Smooth muscle cell (in vitro differentiated cells): ENCODE measurements around the gene KRTAP13-3. TPM values are rescaled to one million over a fixed set of nuclear protein-coding genes. Genes with fewer than 3 reads are reported as not detected.

Experiments used
- DNase-seq: peaks from one replicate; lab custom pipeline; 2025; ENCODE audit not compliant: unreplicated experiment; lab: John Stamatoyannopoulos, UW
- H2AFZ ChIP-seq: fragments of 200-600 bp; sonication (generic); 2 replicates; pipeline ENCODE4 v1.6.0; 2016; ENCODE audit warnings: antibody characterized with exemption, low read depth, mild to moderate bottlenecking
- H3F3A ChIP-seq: fragments of 200-600 bp; sonication (generic); 2 replicates; pipeline ENCODE4 v1.6.0; 2017; ENCODE audit warnings: antibody characterized with exemption, low read depth
- H3K27ac ChIP-seq: fragments of 200-600 bp; sonication (generic); 2 replicates; pipeline ENCODE4 v1.5.1; 2016; ENCODE audit warnings: low read depth, mild to moderate bottlenecking
- H3K27me3 ChIP-seq: fragments of 200-600 bp; sonication (generic); 2 replicates; pipeline ENCODE4 v1.6.1; 2016; ENCODE audit warnings: low read depth, mild to moderate bottlenecking
- H3K36me3 ChIP-seq: fragments of 200-600 bp; sonication (generic); 2 replicates; pipeline ENCODE4 v1.5.1; 2016; ENCODE audit warnings: low read depth
- H3K4me1 ChIP-seq: fragments of 200-600 bp; sonication (generic); 2 replicates; pipeline ENCODE4 v1.5.1; 2016; ENCODE audit warnings: low read depth
- H3K4me2 ChIP-seq: fragments of 200-600 bp; sonication (generic); 2 replicates; pipeline ENCODE4 v1.6.0; 2016; ENCODE audit warnings: mild to moderate bottlenecking
- H3K4me3 ChIP-seq: fragments of 200-600 bp; sonication (generic); 2 replicates; pipeline ENCODE4 v1.5.1; 2016; ENCODE audit warnings: mild to moderate bottlenecking
- H3K79me2 ChIP-seq: fragments of 200-600 bp; sonication (generic); 2 replicates; pipeline ENCODE4 v1.6.0; 2016; ENCODE audit warnings: low read depth, mild to moderate bottlenecking
- H3K9ac ChIP-seq: fragments of 200-600 bp; sonication (generic); 2 replicates; pipeline ENCODE4 v1.6.0; 2016; ENCODE audit warnings: low read depth
- H3K9me3 ChIP-seq: fragments of 200-600 bp; sonication (generic); replicated peaks from 2 replicates; pipeline ENCODE4 v1.5.1; 2016; ENCODE audit warnings: low read depth
- H4K20me1 ChIP-seq: fragments of 200-600 bp; sonication (generic); 2 replicates; pipeline ENCODE4 v1.6.0; 2016; ENCODE audit warnings: low read depth
- CTCF ChIP-seq: fragments of 200-600 bp; sonication (generic); IDR thresholded peaks from 2 replicates; pipeline ENCODE4 v1.5.1; 2017; ENCODE audit warnings: borderline replicate concordance, mild to moderate bottlenecking, antibody characterized with exemption; ENCODE audit not compliant: insufficient read depth, poor library complexity, severe bottlenecking
- WGBS: methylation state at CpG from one replicate; pipeline ENCODE4 v1.1.7; 2016; ENCODE audit warnings: low lambda C conversion rate; 5-methylcytosine and 5-hydroxymethylcytosine counted together
- polyA plus RNA-seq: library from polyadenylated mRNA; unstranded; fragments of >200 nt; fragmentation: Nextera tagmentation; extraction: Ambion mirVana; gene quantifications from 2 replicates; pipeline ENCODE4 v1.2.1, GENCODE V29; 2016
- total RNA-seq: library from RNA; depleted of rRNA; stranded (reverse); fragments of >200 nt; gene quantifications from 2 replicates; pipeline ENCODE4 v1.2.3, GENCODE V29; 2014

The KRTAP13-3 gene
- total and polyA plus RNA-seq, 2 experiments from 2014 or later: not detected

DNA sequence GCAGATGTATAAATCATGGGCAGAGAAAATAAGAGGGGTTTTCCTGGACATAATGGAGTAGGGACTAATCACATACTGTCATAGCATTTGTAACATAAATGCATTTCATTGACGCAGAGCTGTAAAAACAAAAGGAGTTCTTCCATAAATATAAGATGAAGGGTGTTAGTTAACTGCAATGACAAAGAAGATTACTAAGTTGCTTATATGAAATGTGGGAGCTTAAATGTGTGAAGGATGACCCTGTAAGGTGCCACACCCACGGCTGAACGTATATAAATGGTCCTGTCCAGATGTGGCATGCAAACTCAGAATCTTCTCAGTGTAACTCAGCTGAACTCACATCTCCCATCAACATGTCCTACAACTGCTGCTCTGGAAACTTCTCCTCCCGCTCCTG lies 30.0 kb downstream of the KRTAP13-3 start, which contains the start of gene KRTAP13-1:
KRTAP13-1 (plus strand) TSS at position 301 of the 400 bp plus-strand sequence; CDS start at position 357, 56 bp downstream.
- no peak for DNase-seq

GRCh38 chr21:30391492-30392025 lies 34.2 kb downstream of the KRTAP13-3 start:
- no peak overlapping the region for H2AFZ ChIP-seq
- no peak overlapping the region for H3K27ac ChIP-seq
- no peaks in the 10 kb centered on the region for H3K4me1 ChIP-seq
- no peaks in the 10 kb centered on the region for H3K36me3 ChIP-seq
- no peaks in the 10 kb centered on the region for H3K27me3 ChIP-seq
- no peaks in the 10 kb centered on the region for H3K9me3 ChIP-seq
- TF ChIP-seq CTCF: no peak
- H3K4me2 ChIP-seq: no peak overlapping the region
- no peak overlapping the region for H3K9ac ChIP-seq
- no peak for DNase-seq
- H3F3A ChIP-seq: no peaks in the 10 kb centered on the region
- no peaks in the 10 kb centered on the region for H4K20me1 ChIP-seq
- WGBS: 81% methylated on average over 2 of the region's 2 CpGs
- no peak overlapping the region for H3K4me3 ChIP-seq
- H3K79me2 ChIP-seq: no peaks in the 10 kb centered on the region

More for the DNA sequence above, 30.0 kb downstream of the KRTAP13-3 start, which contains the start of gene KRTAP13-1:
- H4K20me1 ChIP-seq: no peaks in the 10 kb centered on the region
- H3K4me2 ChIP-seq: no peak within 1 kb of the TSS
- no peak within 1 kb of the TSS for H3K9ac ChIP-seq
- no peaks in the 10 kb centered on the region for H3F3A ChIP-seq
- TF ChIP-seq CTCF: no peak
- no peaks in the 10 kb centered on the region for H3K79me2 ChIP-seq
- no peak within 1 kb of the TSS for H3K27ac ChIP-seq
- H3K36me3 ChIP-seq: no peaks in the 10 kb centered on the region
- H3K9me3 ChIP-seq: no peaks in the 10 kb centered on the region
- H3K4me3 ChIP-seq: no peak within 1 kb of the TSS
- no peaks in the 10 kb centered on the region for H3K4me1 ChIP-seq
- no peaks in the 10 kb centered on the region for H3K27me3 ChIP-seq
- 93% methylated on average over 4 of the region's 4 CpGs for WGBS
- H2AFZ ChIP-seq: no peak within 1 kb of the TSS

GRCh38 chr21:30382201-30382600 lies 43.5 kb downstream of the KRTAP13-3 start:
- no peak overlapping the region for H3K4me2 ChIP-seq
- DNase-seq: no peak
- no peak overlapping the region for H3K4me3 ChIP-seq
- H2AFZ ChIP-seq: no peak overlapping the region
- H3K36me3 ChIP-seq: no peaks in the 10 kb centered on the region
- no peaks in the 10 kb centered on the region for H3K79me2 ChIP-seq
- H3F3A ChIP-seq: no peaks in the 10 kb centered on the region
- no peaks in the 10 kb centered on the region for H4K20me1 ChIP-seq
- no peak overlapping the region for H3K27ac ChIP-seq
- no peaks in the 10 kb centered on the region for H3K9me3 ChIP-seq
- H3K27me3 ChIP-seq: no peaks in the 10 kb centered on the region
- no peak for TF ChIP-seq CTCF
- no peaks in the 10 kb centered on the region for H3K4me1 ChIP-seq
- H3K9ac ChIP-seq: no peak overlapping the region
- 79% methylated on average over 1 of the region's 1 CpG for WGBS

Other genes starting within 250 kb of the KRTAP13-3 start
- not detected in 2 replicates for gene CLDN8, start 209.8 kb downstream of the KRTAP13-3 start, total RNA-seq
- gene CLDN8, start 209.8 kb downstream of the KRTAP13-3 start, polyA plus RNA-seq: not detected in 2 replicates
- gene KRTAP24-1, start 143.0 kb downstream of the KRTAP13-3 start, total RNA-seq: not detected in 2 replicates
- gene KRTAP24-1, start 143.0 kb downstream of the KRTAP13-3 start, polyA plus RNA-seq: not detected in 2 replicates
- gene KRTAP25-1, start 136.4 kb downstream of the KRTAP13-3 start, total RNA-seq: not detected in 2 replicates
- gene KRTAP25-1, start 136.4 kb downstream of the KRTAP13-3 start, polyA plus RNA-seq: not detected in 2 replicates
- gene KRTAP26-1, start 105.6 kb downstream of the KRTAP13-3 start, total RNA-seq: not detected in 2 replicates
- not detected in 2 replicates for gene KRTAP26-1, start 105.6 kb downstream of the KRTAP13-3 start, polyA plus RNA-seq
- gene KRTAP27-1, start 88.2 kb downstream of the KRTAP13-3 start, total RNA-seq: not detected in 2 replicates
- not detected in 2 replicates for gene KRTAP27-1, start 88.2 kb downstream of the KRTAP13-3 start, polyA plus RNA-seq
- not detected in 2 replicates for gene KRTAP23-1, start 77.3 kb downstream of the KRTAP13-3 start, total RNA-seq
- gene KRTAP23-1, start 77.3 kb downstream of the KRTAP13-3 start, polyA plus RNA-seq: not detected in 2 replicates
- not detected in 2 replicates for gene KRTAP13-2, start 53.7 kb downstream of the KRTAP13-3 start, total RNA-seq
- not detected in 2 replicates for gene KRTAP13-2, start 53.7 kb downstream of the KRTAP13-3 start, polyA plus RNA-seq
- gene KRTAP13-1, start 29.9 kb downstream of the KRTAP13-3 start, total RNA-seq: not detected in 2 replicates
- not detected in 2 replicates for gene KRTAP13-1, start 29.9 kb downstream of the KRTAP13-3 start, polyA plus RNA-seq
- not detected in 2 replicates for gene KRTAP13-4, start 4.3 kb upstream of the KRTAP13-3 start, total RNA-seq
- not detected in 2 replicates for gene KRTAP13-4, start 4.3 kb upstream of the KRTAP13-3 start, polyA plus RNA-seq
- not detected in 2 replicates for gene KRTAP15-1, start 14.3 kb upstream of the KRTAP13-3 start, total RNA-seq
- not detected in 2 replicates for gene KRTAP15-1, start 14.3 kb upstream of the KRTAP13-3 start, polyA plus RNA-seq
- gene KRTAP19-1, start 54.4 kb upstream of the KRTAP13-3 start, total RNA-seq: 0.72 TPM in 1 of 2 replicates, not detected in the other
- gene KRTAP19-1, start 54.4 kb upstream of the KRTAP13-3 start, polyA plus RNA-seq: 1.9 TPM in 1 of 2 replicates, not detected in the other
- not detected in 2 replicates for gene KRTAP19-2, start 61.5 kb upstream of the KRTAP13-3 start, total RNA-seq
- not detected in 2 replicates for gene KRTAP19-2, start 61.5 kb upstream of the KRTAP13-3 start, polyA plus RNA-seq
- gene KRTAP19-3, start 66.1 kb upstream of the KRTAP13-3 start, total RNA-seq: not detected in 2 replicates
- not detected in 2 replicates for gene KRTAP19-3, start 66.1 kb upstream of the KRTAP13-3 start, polyA plus RNA-seq
- gene KRTAP19-4, start 71.2 kb upstream of the KRTAP13-3 start, total RNA-seq: not detected in 2 replicates
- gene KRTAP19-4, start 71.2 kb upstream of the KRTAP13-3 start, polyA plus RNA-seq: not detected in 2 replicates
- not detected in 2 replicates for gene KRTAP19-5, start 76.2 kb upstream of the KRTAP13-3 start, total RNA-seq
- not detected in 2 replicates for gene KRTAP19-5, start 76.2 kb upstream of the KRTAP13-3 start, polyA plus RNA-seq
- not detected in 2 replicates for gene KRTAP19-6, start 115.9 kb upstream of the KRTAP13-3 start, total RNA-seq
- gene KRTAP19-6, start 115.9 kb upstream of the KRTAP13-3 start, polyA plus RNA-seq: not detected in 2 replicates
- not detected in 2 replicates for gene KRTAP19-7, start 135.4 kb upstream of the KRTAP13-3 start, total RNA-seq
- not detected in 2 replicates for gene KRTAP19-7, start 135.4 kb upstream of the KRTAP13-3 start, polyA plus RNA-seq
- not detected in 2 replicates for gene KRTAP22-2, start 164.5 kb upstream of the KRTAP13-3 start, total RNA-seq
- not detected in 2 replicates for gene KRTAP22-2, start 164.5 kb upstream of the KRTAP13-3 start, polyA plus RNA-seq
- gene KRTAP6-3, start 166.5 kb upstream of the KRTAP13-3 start, total RNA-seq: not detected in 2 replicates
- not detected in 2 replicates for gene KRTAP6-3, start 166.5 kb upstream of the KRTAP13-3 start, polyA plus RNA-seq
- gene KRTAP6-2, start 173.0 kb upstream of the KRTAP13-3 start, total RNA-seq: not detected in 2 replicates
- gene KRTAP6-2, start 173.0 kb upstream of the KRTAP13-3 start, polyA plus RNA-seq: not detected in 2 replicates
- gene KRTAP22-1, start 175.2 kb upstream of the KRTAP13-3 start, total RNA-seq: not detected in 2 replicates
- gene KRTAP22-1, start 175.2 kb upstream of the KRTAP13-3 start, polyA plus RNA-seq: not detected in 2 replicates
- gene KRTAP6-1, start 188.0 kb upstream of the KRTAP13-3 start, total RNA-seq: not detected in 2 replicates
- gene KRTAP6-1, start 188.0 kb upstream of the KRTAP13-3 start, polyA plus RNA-seq: not detected in 2 replicates
- gene KRTAP20-1, start 190.5 kb upstream of the KRTAP13-3 start, total RNA-seq: not detected in 2 replicates
- gene KRTAP20-1, start 190.5 kb upstream of the KRTAP13-3 start, polyA plus RNA-seq: not detected in 2 replicates
- not detected in 2 replicates for gene KRTAP20-4, start 194.7 kb upstream of the KRTAP13-3 start, total RNA-seq
- not detected in 2 replicates for gene KRTAP20-4, start 194.7 kb upstream of the KRTAP13-3 start, polyA plus RNA-seq
- gene KRTAP20-2, start 209.3 kb upstream of the KRTAP13-3 start, total RNA-seq: not detected in 2 replicates
- gene KRTAP20-2, start 209.3 kb upstream of the KRTAP13-3 start, polyA plus RNA-seq: not detected in 2 replicates
- not detected in 2 replicates for gene KRTAP20-3, start 216.9 kb upstream of the KRTAP13-3 start, total RNA-seq
- gene KRTAP20-3, start 216.9 kb upstream of the KRTAP13-3 start, polyA plus RNA-seq: not detected in 2 replicates